ENCODE results near the gene MTHFD2L.
"Not testable (repeated sequence)": the region's sequence is repeated elsewhere in the genome, so short reads cannot be mapped to it uniquely, and the experiment has no call there.

MTHFD2L gene

GRCh38 chr4:74335341-74336021 is 177.6 kb downstream of the MTHFD2L start:
- no peak for DNase-seq (ENCODE audit: low read depth in 2 of 2)

GRCh38 chr4:74338792-74339333 is 180.9 kb downstream of the MTHFD2L start:
- DNase-seq (ENCODE audit: low read depth in 2 of 2) = no peak

- no peak for DNase-seq (ENCODE audit: low read depth in 2 of 2)
Measured at GRCh38 chr4:74339501-74339900, 181.6 kb downstream of the MTHFD2L start.

- DNase-seq (ENCODE audit: low read depth in 2 of 2) = not testable (repeated sequence)
Measured at GRCh38 chr4:74340421-74340820, 182.5 kb downstream of the MTHFD2L start.

- no peak for DNase-seq (ENCODE audit: low read depth in 2 of 2)
Measured at GRCh38 chr4:74344031-74344430, 186.1 kb downstream of the MTHFD2L start.
